Loucy (cell line): Measurements from ENCODE around the gene MYO18B.

Source experiments
- EZH2phosphoT487 ChIP-seq: fragments of 200-600 bp; IDR thresholded peaks from 2 replicates; pipeline ENCODE4 v1.6.1; 2018; ENCODE audit warnings: antibody characterized with exemption, mild to moderate bottlenecking, moderate library complexity, borderline replicate concordance
- TF ChIP-seq, protein P1 (sequence below): fragments of 200-600 bp; sonication (generic); conservative IDR thresholded peaks from 2 replicates; pipeline ENCODE4 v1.5.1; 2014; ENCODE audit warnings: mild to moderate bottlenecking, antibody characterized with exemption, low read length

DNA sequence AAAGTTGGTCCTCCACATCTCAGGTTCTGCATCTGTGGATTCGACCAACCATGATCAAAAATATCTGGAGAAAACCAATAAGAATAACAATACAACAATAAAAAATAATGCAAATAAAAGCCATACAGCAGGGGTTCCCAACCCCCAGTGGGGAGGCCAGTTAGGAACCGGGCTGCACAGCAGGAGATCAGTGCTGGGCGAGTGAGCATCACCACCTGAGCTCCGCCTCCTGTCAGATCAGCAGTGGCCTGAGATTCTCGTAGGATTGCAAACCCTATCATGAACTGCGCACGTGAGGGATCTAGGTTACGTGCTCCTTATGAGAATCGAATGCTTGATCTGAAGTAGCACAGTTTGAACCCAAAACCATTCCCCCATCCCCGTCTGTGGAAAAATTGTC is 25.4 kb upstream of the MYO18B start:
- TF ChIP-seq, protein P1, sequence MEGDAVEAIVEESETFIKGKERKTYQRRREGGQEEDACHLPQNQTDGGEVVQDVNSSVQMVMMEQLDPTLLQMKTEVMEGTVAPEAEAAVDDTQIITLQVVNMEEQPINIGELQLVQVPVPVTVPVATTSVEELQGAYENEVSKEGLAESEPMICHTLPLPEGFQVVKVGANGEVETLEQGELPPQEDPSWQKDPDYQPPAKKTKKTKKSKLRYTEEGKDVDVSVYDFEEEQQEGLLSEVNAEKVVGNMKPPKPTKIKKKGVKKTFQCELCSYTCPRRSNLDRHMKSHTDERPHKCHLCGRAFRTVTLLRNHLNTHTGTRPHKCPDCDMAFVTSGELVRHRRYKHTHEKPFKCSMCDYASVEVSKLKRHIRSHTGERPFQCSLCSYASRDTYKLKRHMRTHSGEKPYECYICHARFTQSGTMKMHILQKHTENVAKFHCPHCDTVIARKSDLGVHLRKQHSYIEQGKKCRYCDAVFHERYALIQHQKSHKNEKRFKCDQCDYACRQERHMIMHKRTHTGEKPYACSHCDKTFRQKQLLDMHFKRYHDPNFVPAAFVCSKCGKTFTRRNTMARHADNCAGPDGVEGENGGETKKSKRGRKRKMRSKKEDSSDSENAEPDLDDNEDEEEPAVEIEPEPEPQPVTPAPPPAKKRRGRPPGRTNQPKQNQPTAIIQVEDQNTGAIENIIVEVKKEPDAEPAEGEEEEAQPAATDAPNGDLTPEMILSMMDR, result no peak
- no peak for TF ChIP-seq EZH2phosphoT487
